A549 (cell line): ENCODE measurements around the gene TEFM. TPM values are rescaled to one million over a fixed set of nuclear protein-coding genes. Genes with fewer than 3 reads are reported as not detected.
A peak's percentile ranks its signal among the peaks of the same experiment; 100 is the strongest.

Experiments
- ATAC-seq, 2 experiments: fragments of 200-7000 bp in 1 of 2; fragments of >200 bp in 1 of 2; cut with Nextera tagmentation in 1 of 2; cut with Tn5 transposase in 1 of 2; 3 replicates each; pipeline versions ENCODE4 v1.8.0 to v1.9.1; 2018 to 2020; ENCODE audit warnings: mild to moderate bottlenecking in 1 of 2, moderate library complexity in 1 of 2
- CTCF ChIA-PET: fragments of 300-600 bp; sonication (Branson Sonifier 250); formaldehyde crosslinking; extraction: SDS; loops from one replicate; lab custom pipeline; 2021; ENCODE audit warnings: antibody characterized with exemption, inconsistent platforms; lab: Yijun Ruan, JAX
- POLR2A ChIA-PET: fragments of 350-600 bp; formaldehyde crosslinking; extraction: SDS; loops from one replicate; lab custom pipeline; 2021; ENCODE audit warnings: antibody characterized with exemption, inconsistent platforms; lab: Yijun Ruan, JAX
- DNase-seq, 2 experiments: peaks; one replicate each; pipeline versions ENCODE4 v3.0.0 to v3.0.0-alpha.2; 2011 to 2016; ENCODE audit warnings: low read depth in 1 of 2, low spot score in 1 of 2
- FAIRE-seq: peaks from 2 replicates; lab custom pipeline; 2011; peaks lifted over from hg19 to GRCh38; lab: Jason Lieb, UNC
- H3K27ac ChIP-seq, 2 experiments: fragments of >200 bp; sonication (Bioruptor Twin); formaldehyde crosslinking; 3 replicates each; pipeline ENCODE4 v1.5.1; 2016 to 2017
- H3K4me1 ChIP-seq: fragments of >200 bp; sonication (Bioruptor Twin); formaldehyde crosslinking; 3 replicates; pipeline ENCODE4 v1.6.1; 2016
- H3K4me2 ChIP-seq: fragments of >200 bp; sonication (Bioruptor Twin); formaldehyde crosslinking; 3 replicates; pipeline ENCODE4 v1.6.1; 2016
- H3K4me3 ChIP-seq: fragments of >200 bp; sonication (Bioruptor Twin); formaldehyde crosslinking; 3 replicates; pipeline ENCODE4 v1.5.1; 2016
- H3K9me3 ChIP-seq: fragments of >200 bp; sonication (Bioruptor Twin); formaldehyde crosslinking; 3 replicates; pipeline ENCODE4 v1.6.1; 2016
- BHLHE40 ChIP-seq: IDR thresholded peaks from 2 replicates; pipeline ENCODE4 v1.6.1; 2012; ENCODE audit warnings: low read depth, low read length, inconsistent platforms
- CHD4 ChIP-seq: fragments of 200-600 bp; sonication (generic); IDR thresholded peaks from 2 replicates; pipeline ENCODE4 v1.6.1; 2016; ENCODE audit warnings: antibody characterized with exemption, mild to moderate bottlenecking, borderline replicate concordance
- EHF ChIP-seq: fragments of 250-450 bp; sonication (Bioruptor Pico); IDR thresholded peaks from 2 replicates; pipeline ENCODE4 v1.5.0; 2020; ENCODE audit warnings: mild to moderate bottlenecking
- EHMT2 ChIP-seq: fragments of 200-600 bp; sonication (generic); IDR thresholded peaks from 2 replicates; pipeline ENCODE4 v1.6.1; 2016; ENCODE audit warnings: antibody characterized with exemption, low read depth, mild to moderate bottlenecking, moderate library complexity
- EP300 ChIP-seq, 2 experiments: fragments of >200 bp; sonication (Bioruptor Twin); formaldehyde crosslinking; IDR thresholded peaks; 2 replicates in 1 of 2; 3 replicates in 1 of 2; pipeline ENCODE4 v1.6.1; 2016 to 2017
- ESRRA ChIP-seq: fragments of 150-350 bp; IDR thresholded peaks from 2 replicates; pipeline ENCODE4 v1.6.1; 2014; ENCODE audit warnings: mild to moderate bottlenecking, low read length, borderline replicate concordance
- GATA3 ChIP-seq: IDR thresholded peaks from 2 replicates; pipeline ENCODE4 v1.6.1; 2012; ENCODE audit warnings: borderline replicate concordance
- HOXA7 ChIP-seq: fragments of 250-450 bp; sonication (Bioruptor Pico); IDR thresholded peaks from 2 replicates; pipeline ENCODE4 v1.5.0; 2020; ENCODE audit warnings: mild to moderate bottlenecking, moderate library complexity
- HOXB5 ChIP-seq: fragments of 250-450 bp; sonication (Bioruptor Pico); IDR thresholded peaks from 2 replicates; pipeline ENCODE4 v1.5.0; 2020; ENCODE audit warnings: mild to moderate bottlenecking, moderate library complexity
- JUN ChIP-seq, 2 experiments: fragments of >200 bp; sonication (Bioruptor Twin); formaldehyde crosslinking; IDR thresholded peaks; 2 replicates in 1 of 2; 3 replicates in 1 of 2; pipeline ENCODE4 v1.6.1; 2016 to 2017
- MAFK ChIP-seq: fragments of 450-650 bp; IDR thresholded peaks from 2 replicates; pipeline ENCODE4 v1.6.1; 2014; ENCODE audit not compliant: partially characterized antibody
- MYC ChIP-seq: IDR thresholded peaks from 2 replicates; pipeline ENCODE4 v1.6.1; 2012; ENCODE audit warnings: mild to moderate bottlenecking, inconsistent platforms, low read length, improper control_type of control experiment, borderline replicate concordance
- NFE2L2 ChIP-seq: fragments of 150-350 bp; conservative IDR thresholded peaks from 2 replicates; pipeline ENCODE4 v1.6.1; 2014; ENCODE audit warnings: low read length
- POLR2A ChIP-seq: IDR thresholded peaks from 2 replicates; pipeline ENCODE4 v1.6.1; 2012; ENCODE audit warnings: mild to moderate bottlenecking, low read length
- POLR2AphosphoS2 ChIP-seq: conservative IDR thresholded peaks from 2 replicates; pipeline ENCODE4 v1.6.1; 2012; ENCODE audit warnings: low read length, improper control_type of control experiment, inconsistent platforms
- RFX5 ChIP-seq: fragments of 450-650 bp; IDR thresholded peaks from 2 replicates; pipeline ENCODE4 v1.7.1; 2014; ENCODE audit warnings: antibody characterized with exemption, mild to moderate bottlenecking, moderate library complexity
- SMC3 ChIP-seq: fragments of >200 bp; sonication (Bioruptor Twin); formaldehyde crosslinking; IDR thresholded peaks from 3 replicates; pipeline ENCODE4 v1.6.1; 2018; ENCODE audit warnings: inconsistent platforms
- TP53 ChIP-seq: fragments of 250-450 bp; sonication (Bioruptor Pico); IDR thresholded peaks from 2 replicates; pipeline ENCODE4 v1.5.0; 2021; ENCODE audit warnings: mild to moderate bottlenecking, moderate library complexity
- ZC3H11A ChIP-seq: fragments of 450-650 bp; IDR thresholded peaks from 2 replicates; pipeline ENCODE4 v1.6.1; 2014; ENCODE audit warnings: antibody characterized with exemption, mild to moderate bottlenecking
- ZNF302 ChIP-seq: fragments of 250-450 bp; sonication (Bioruptor Pico); IDR thresholded peaks from 2 replicates; pipeline ENCODE4 v1.9.0; 2021; ENCODE audit warnings: inconsistent platforms, mild to moderate bottlenecking, moderate library complexity
- ZSCAN20 ChIP-seq: fragments of 250-450 bp; sonication (Bioruptor Pico); IDR thresholded peaks from 2 replicates; pipeline ENCODE4 v1.8.0; 2022; ENCODE audit warnings: mild to moderate bottlenecking, moderate library complexity
- WGBS: methylation state at CpG from one replicate; pipeline ENCODE4 v1.1.6; 2017; ENCODE audit errors: missing lambda C conversion rate; 5-methylcytosine and 5-hydroxymethylcytosine counted together
- polyA plus RNA-seq, 4 experiments: library from polyadenylated mRNA; depleted of rRNA in 3 of 4; stranded (reverse); fragments of >200 nt; fragmentation: RNase III in 1 of 4; extraction: RNeasy Plus Mini Kit Qiagen cat#74134 plus additional on column Dnase treatment in 1 of 4; gene quantifications; 2 replicates in 3 of 4; 3 replicates in 1 of 4; pipeline ENCODE4 v1.2.3, GENCODE V29; 2011 to 2017
- TF ChIP-seq, protein P1 (sequence below): IDR thresholded peaks from 2 replicates; pipeline ENCODE4 v1.6.1; 2012; ENCODE audit warnings: low read depth, borderline replicate concordance
- TF ChIP-seq, protein P2 (sequence below): IDR thresholded peaks from 2 replicates; pipeline ENCODE4 v1.6.1; 2012
- TF ChIP-seq, protein P3 (sequence below): fragments of 200-600 bp; sonication (generic); IDR thresholded peaks from 2 replicates; pipeline ENCODE4 v1.6.1; 2016; ENCODE audit warnings: antibody characterized with exemption, mild to moderate bottlenecking, moderate library complexity

The TEFM gene
- polyA plus RNA-seq, 2 of the 4 experiments (the other 2 are of a cell fraction), result 26.8 to 27.5 TPM

DNA sequence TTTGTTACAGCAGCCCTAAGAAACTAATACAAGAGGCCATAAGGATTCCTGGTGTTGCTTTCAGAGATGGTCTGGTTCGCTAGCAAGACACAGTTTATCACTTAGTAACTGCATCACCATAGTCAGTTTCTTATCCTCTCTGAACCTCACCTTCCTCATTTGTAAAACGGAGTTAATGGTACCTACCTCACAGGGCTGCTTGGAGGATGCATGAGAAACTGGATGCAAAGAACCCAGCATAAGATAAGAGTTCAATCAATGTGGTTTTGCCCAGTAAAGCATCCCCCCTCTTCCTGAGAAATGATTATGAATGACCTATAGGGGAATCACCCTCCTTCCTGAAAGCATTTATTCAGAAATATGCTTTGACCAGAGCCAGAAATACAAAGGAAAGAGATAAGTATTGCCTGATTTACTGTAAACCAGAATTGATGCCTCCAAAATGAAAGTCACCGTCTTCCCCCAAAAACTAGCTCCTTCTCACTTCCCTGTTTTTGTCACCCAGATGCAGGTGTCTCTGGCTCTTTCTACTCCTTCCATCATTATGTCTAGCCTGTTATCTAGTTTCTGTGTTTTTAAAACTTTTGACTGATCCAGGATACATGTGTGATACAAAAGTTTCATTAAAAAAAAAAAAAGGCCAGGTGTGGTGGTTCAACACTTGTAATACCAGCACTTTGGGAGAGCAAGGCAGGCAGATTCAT is 2.8 kb upstream of the TEFM start:
- FAIRE-seq (no peak), DNase-seq (no peak)
- Histone ChIP-seq H3K4me2 (no peak overlapping the region), H3K4me1 (peaks cover 11% of the 10 kb centered on the region; the same call in 2 of the 3 replicates)
- 84% methylated on average over 3 of the region's 3 CpGs for WGBS
- no peak for TF ChIP-seq SMC3
- TF ChIP-seq, all 56 proteins: peak for 0
- no peaks in the 10 kb centered on the region for H3K9me3 ChIP-seq
- CTCF ChIA-PET, result interaction anchor here (1.1 to 1.6 kb wide), 2 partner anchors 15 to 617 kb away, joined by 3 to 4 read pairs; no protein-coding TSS in a partner anchor
- POLR2A ChIA-PET, result interaction anchor here (0.7 kb wide), 1 partner anchor 13 kb away, joined by 3 read pairs; the partner anchor contains the start of gene ADAP2
- H3K4me3 ChIP-seq, result no peak overlapping the region
- H3K27ac ChIP-seq, result no peak overlapping the region
- ATAC-seq, result no peak

DNA sequence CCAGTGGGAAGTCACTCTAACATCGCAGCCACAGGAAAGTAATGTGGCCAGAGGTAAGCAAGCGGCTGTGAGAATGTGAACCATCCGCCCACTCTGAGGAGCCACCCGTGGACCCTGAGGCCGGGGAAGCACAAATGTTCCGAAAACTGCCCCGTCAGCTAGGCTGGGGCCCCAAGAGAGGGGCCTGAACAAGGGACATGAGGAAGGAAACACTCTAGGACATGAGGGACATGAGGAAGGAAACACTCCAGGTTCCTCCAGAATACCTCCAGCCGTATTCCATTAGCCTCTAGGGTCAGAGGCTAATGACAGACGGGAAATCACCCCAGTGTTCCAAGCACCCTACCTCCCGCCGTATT is 317 bp downstream of the TEFM start:
- peaks cover 11% of the 10 kb centered on the region; the same call in 2 of the 3 replicates for H3K4me1 ChIP-seq
- peak overlapping the region; percentile 80 for H3K4me2 ChIP-seq
- TF ChIP-seq POLR2A, result no peak
- peak; percentile 61 for TF ChIP-seq MAFK
- TF ChIP-seq, all 56 proteins: peak for 1
- ATAC-seq, result peak; percentile 38 to 77; a peak in 5 of 6 replicates
- H3K27ac ChIP-seq, result peak overlapping the region; percentile 82 to 91
- CTCF ChIA-PET, result interaction anchor here (0.7 to 2.3 kb wide), 5 partner anchors 10 to 310 kb away, joined by 3 to 10 read pairs (median 5); partner anchors contain the start of gene RNF135
- POLR2A ChIA-PET, result no interaction called here
- 3% methylated on average over 11 of the region's 11 CpGs for WGBS
- peak in 1 of 2 experiments; percentile 46 for DNase-seq
- H3K4me3 ChIP-seq, result peak overlapping the region; percentile 76
- H3K9me3 ChIP-seq, result no peaks in the 10 kb centered on the region
- no peak for FAIRE-seq

DNA sequence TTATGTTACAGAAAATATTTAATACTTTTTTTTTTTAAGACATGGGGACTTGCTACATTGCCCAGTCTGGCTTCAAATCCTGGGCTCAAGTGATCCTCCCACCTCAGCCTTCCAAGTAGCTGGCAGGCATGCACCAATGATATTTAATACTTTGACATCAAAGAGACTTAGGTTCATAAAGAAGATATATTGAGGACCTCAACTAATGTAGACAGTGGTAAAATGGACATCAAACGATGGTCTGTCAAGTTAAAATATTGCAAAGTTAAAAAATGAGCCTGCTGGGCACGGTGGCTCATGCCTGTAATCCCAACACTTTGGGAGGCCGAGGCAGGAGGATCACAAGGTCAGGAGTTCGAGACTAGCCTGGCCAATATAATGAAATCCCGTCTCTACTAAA is 8.7 kb downstream of the TEFM start:
- ATAC-seq, result no peak
- 93% methylated on average over 5 of the region's 5 CpGs for WGBS
- POLR2A ChIA-PET, result no interaction called here

DNA sequence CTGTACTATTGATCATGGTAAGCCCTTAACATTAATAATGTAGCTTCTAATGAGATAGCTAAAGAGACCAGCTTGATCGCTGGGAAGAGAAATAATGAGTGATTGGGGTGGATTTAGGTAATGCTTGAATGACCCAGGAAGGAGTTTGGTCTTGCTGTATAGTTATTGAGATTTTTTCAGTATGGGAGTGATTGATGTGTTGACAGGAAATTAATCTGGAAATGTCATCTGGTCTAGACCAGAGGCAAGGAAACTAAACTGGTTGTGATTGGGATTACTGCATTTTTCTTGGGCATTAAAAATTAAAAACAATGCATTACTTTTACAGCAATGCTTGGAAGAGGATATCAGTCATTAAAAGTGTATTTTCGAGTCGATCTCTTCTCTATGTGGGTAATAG is 11.8 kb downstream of the TEFM start:
- no peak overlapping the region for H3K4me2 ChIP-seq
- peak; percentile 87 for FAIRE-seq
- no peak for ATAC-seq
- H3K4me1 ChIP-seq, result no peaks in the 10 kb centered on the region
- ChIA-PET CTCF (interaction anchor here (0.7 to 2.1 kb wide), 4 partner anchors 10 to 41 kb away, joined by 3 to 8 read pairs (median 4); no protein-coding TSS in a partner anchor), POLR2A (interaction anchor here (1.2 kb wide), 1 partner anchor 12 kb away, joined by 4 read pairs; no protein-coding TSS in a partner anchor)
- TF ChIP-seq EP300 (IDR thresholded peaks at IDR 0.05) (no peak), ZC3H11A (no peak), ESRRA (no peak), BHLHE40 (no peak), GATA3 (no peak), HOXA7 (CRISPR knock-in tag) (no peak), MYC (no peak), TP53 (CRISPR knock-in tag) (no peak), RFX5 (no peak), JUN (IDR thresholded peaks at IDR 0.05) (no peak)
- TF ChIP-seq, protein P1, sequence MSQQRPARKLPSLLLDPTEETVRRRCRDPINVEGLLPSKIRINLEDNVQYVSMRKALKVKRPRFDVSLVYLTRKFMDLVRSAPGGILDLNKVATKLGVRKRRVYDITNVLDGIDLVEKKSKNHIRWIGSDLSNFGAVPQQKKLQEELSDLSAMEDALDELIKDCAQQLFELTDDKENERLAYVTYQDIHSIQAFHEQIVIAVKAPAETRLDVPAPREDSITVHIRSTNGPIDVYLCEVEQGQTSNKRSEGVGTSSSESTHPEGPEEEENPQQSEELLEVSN, result no peak
- H3K27ac ChIP-seq, result no peak overlapping the region
- no peak for DNase-seq
- no peaks in the 10 kb centered on the region for H3K9me3 ChIP-seq
- no peak overlapping the region for H3K4me3 ChIP-seq
- WGBS, result 90% methylated on average over 3 of the region's 3 CpGs

More for the DNA sequence above, 8.7 kb downstream of the TEFM start:
- no peaks in the 10 kb centered on the region for H3K9me3 ChIP-seq
- H3K27ac ChIP-seq, result no peak overlapping the region
- CTCF ChIA-PET, result interaction anchor here (0.8 to 1.8 kb wide), 4 partner anchors 8 to 74 kb away, joined by 3 to 4 read pairs (median 3); partner anchors contain the start of gene RNF135
- no peaks in the 10 kb centered on the region for H3K4me1 ChIP-seq
- no peak overlapping the region for H3K4me2 ChIP-seq
- no peak overlapping the region for H3K4me3 ChIP-seq
- FAIRE-seq (no peak), DNase-seq (no peak)
- TF ChIP-seq ZNF302 (CRISPR knock-in tag) (no peak), ZSCAN20 (CRISPR knock-in tag) (no peak), NFE2L2 (no peak), EHMT2 (no peak), EHF (no peak), GATA3 (no peak), POLR2AphosphoS2 (no peak), POLR2A (no peak), HOXB5 (CRISPR knock-in tag) (no peak), CHD4 (no peak), EP300 (IDR thresholded peaks at IDR 0.05) (no peak)
- TF ChIP-seq, protein P2, sequence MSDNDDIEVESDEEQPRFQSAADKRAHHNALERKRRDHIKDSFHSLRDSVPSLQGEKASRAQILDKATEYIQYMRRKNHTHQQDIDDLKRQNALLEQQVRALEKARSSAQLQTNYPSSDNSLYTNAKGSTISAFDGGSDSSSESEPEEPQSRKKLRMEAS, result no peak
- TF ChIP-seq, protein P3, sequence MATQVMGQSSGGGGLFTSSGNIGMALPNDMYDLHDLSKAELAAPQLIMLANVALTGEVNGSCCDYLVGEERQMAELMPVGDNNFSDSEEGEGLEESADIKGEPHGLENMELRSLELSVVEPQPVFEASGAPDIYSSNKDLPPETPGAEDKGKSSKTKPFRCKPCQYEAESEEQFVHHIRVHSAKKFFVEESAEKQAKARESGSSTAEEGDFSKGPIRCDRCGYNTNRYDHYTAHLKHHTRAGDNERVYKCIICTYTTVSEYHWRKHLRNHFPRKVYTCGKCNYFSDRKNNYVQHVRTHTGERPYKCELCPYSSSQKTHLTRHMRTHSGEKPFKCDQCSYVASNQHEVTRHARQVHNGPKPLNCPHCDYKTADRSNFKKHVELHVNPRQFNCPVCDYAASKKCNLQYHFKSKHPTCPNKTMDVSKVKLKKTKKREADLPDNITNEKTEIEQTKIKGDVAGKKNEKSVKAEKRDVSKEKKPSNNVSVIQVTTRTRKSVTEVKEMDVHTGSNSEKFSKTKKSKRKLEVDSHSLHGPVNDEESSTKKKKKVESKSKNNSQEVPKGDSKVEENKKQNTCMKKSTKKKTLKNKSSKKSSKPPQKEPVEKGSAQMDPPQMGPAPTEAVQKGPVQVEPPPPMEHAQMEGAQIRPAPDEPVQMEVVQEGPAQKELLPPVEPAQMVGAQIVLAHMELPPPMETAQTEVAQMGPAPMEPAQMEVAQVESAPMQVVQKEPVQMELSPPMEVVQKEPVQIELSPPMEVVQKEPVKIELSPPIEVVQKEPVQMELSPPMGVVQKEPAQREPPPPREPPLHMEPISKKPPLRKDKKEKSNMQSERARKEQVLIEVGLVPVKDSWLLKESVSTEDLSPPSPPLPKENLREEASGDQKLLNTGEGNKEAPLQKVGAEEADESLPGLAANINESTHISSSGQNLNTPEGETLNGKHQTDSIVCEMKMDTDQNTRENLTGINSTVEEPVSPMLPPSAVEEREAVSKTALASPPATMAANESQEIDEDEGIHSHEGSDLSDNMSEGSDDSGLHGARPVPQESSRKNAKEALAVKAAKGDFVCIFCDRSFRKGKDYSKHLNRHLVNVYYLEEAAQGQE, result no peak
